Mesendoderm (in vitro differentiated cells): Measurements from ENCODE around the gene XYLT2.
"Not testable (repeated sequence)": the region's sequence is repeated elsewhere in the genome, so short reads cannot be mapped to it uniquely, and the experiment has no call there.

Experiments used
- DNase-seq: peaks from one replicate; pipeline ENCODE4 v3.0.0; 2013
- H2AK5ac ChIP-seq: 2 replicates; pipeline ENCODE4 v1.6.1; 2013; ENCODE audit warnings: low read length, inconsistent platforms
- H2BK120ac ChIP-seq: 2 replicates; pipeline ENCODE4 v1.6.1; 2013; ENCODE audit warnings: low read depth, mild to moderate bottlenecking, low read length, moderate library complexity, mixed read lengths
- H2BK15ac ChIP-seq: replicated peaks from 2 replicates; pipeline ENCODE4 v1.6.1; 2013; ENCODE audit warnings: low read depth, mild to moderate bottlenecking, moderate library complexity
- H2BK5ac ChIP-seq: 2 replicates; pipeline ENCODE4 v1.6.1; 2013; ENCODE audit warnings: low read length, inconsistent platforms
- H3K18ac ChIP-seq: 2 replicates; pipeline ENCODE4 v1.6.1; 2013; ENCODE audit warnings: mild to moderate bottlenecking, low read length, mixed read lengths
- H3K23ac ChIP-seq: one replicate; pipeline ENCODE4 v1.6.1; 2013; ENCODE audit warnings: low read length
- H3K27ac ChIP-seq: 2 replicates; pipeline ENCODE4 v1.5.1; 2013; ENCODE audit warnings: low read depth, mild to moderate bottlenecking, inconsistent platforms, low read length, moderate library complexity
- H3K27me3 ChIP-seq: 2 replicates; pipeline ENCODE4 v1.6.1; 2013; ENCODE audit warnings: low read length, control low read depth, mild to moderate bottlenecking, inconsistent platforms; ENCODE audit not compliant: insufficient read depth, poor library complexity
- H3K36me3 ChIP-seq: 2 replicates; pipeline ENCODE4 v1.6.1; 2013; ENCODE audit warnings: low read length, inconsistent platforms; ENCODE audit not compliant: control insufficient read depth, insufficient read depth
- H3K4ac ChIP-seq: one replicate; pipeline ENCODE4 v1.6.1; 2013; ENCODE audit warnings: low read depth, mild to moderate bottlenecking, low read length, moderate library complexity
- H3K4me1 ChIP-seq: 2 replicates; pipeline ENCODE4 v1.6.1; 2013; ENCODE audit warnings: low read depth, low read length, inconsistent platforms; ENCODE audit not compliant: control insufficient read depth
- H3K4me2 ChIP-seq: 2 replicates; pipeline ENCODE4 v1.6.1; 2013; ENCODE audit warnings: low read length
- H3K4me3 ChIP-seq: 2 replicates; pipeline ENCODE4 v1.5.1; 2013; ENCODE audit warnings: mild to moderate bottlenecking, low read length
- H3K56ac ChIP-seq: one replicate; pipeline ENCODE4 v1.6.1; 2013; ENCODE audit warnings: low read length
- H3K79me1 ChIP-seq: 2 replicates; pipeline ENCODE4 v1.6.1; 2013; ENCODE audit warnings: low read length, inconsistent platforms
- H3K79me2 ChIP-seq: 2 replicates; pipeline ENCODE4 v1.6.1; 2013; ENCODE audit warnings: mild to moderate bottlenecking, low read length; ENCODE audit not compliant: control insufficient read depth, insufficient read depth
- H3K9ac ChIP-seq: 2 replicates; pipeline ENCODE4 v1.6.1; 2013; ENCODE audit warnings: low read length, inconsistent platforms
- H4K5ac ChIP-seq: one replicate; pipeline ENCODE4 v1.6.1; 2013; ENCODE audit warnings: low read length
- H4K8ac ChIP-seq: one replicate; pipeline ENCODE4 v1.6.1; 2013; ENCODE audit warnings: low read depth, mild to moderate bottlenecking, control low read depth, low read length, moderate library complexity
- WGBS: extraction: QIAGEN DNeasy Blood & Tissue Kit; methylation state at CpG from one replicate; pipeline ENCODE4 v1.1.7; 2013; ENCODE audit warnings: low lambda C conversion rate, missing lambda C conversion rate; ENCODE audit not compliant: insufficient coverage; ENCODE audit errors: extremely low coverage; 5-methylcytosine and 5-hydroxymethylcytosine counted together

The XYLT2 gene

GRCh38 chr17:50398672-50399071 is 52.7 kb downstream of the XYLT2 start:
- not testable (repeated sequence) for H3K27ac ChIP-seq, H3K23ac ChIP-seq, H3K9ac ChIP-seq, H3K4ac ChIP-seq, H3K36me3 ChIP-seq, H2BK5ac ChIP-seq, H3K18ac ChIP-seq, H3K4me2 ChIP-seq, H4K5ac ChIP-seq, H2AK5ac ChIP-seq, H3K4me3 ChIP-seq, H3K4me1 ChIP-seq, H4K8ac ChIP-seq, H2BK120ac ChIP-seq, H3K56ac ChIP-seq, DNase-seq, H3K27me3 ChIP-seq, H2BK15ac ChIP-seq
- peaks cover 25% of the 10 kb centered on the region for H3K79me2 ChIP-seq
- no CpG with 5 or more reads among the region's 3 CpGs for WGBS
- peaks cover 24% of the 10 kb centered on the region for H3K79me1 ChIP-seq

- not testable (repeated sequence) for H3K27me3 ChIP-seq, H3K27ac ChIP-seq, H2BK15ac ChIP-seq, H2AK5ac ChIP-seq, H4K8ac ChIP-seq, H3K18ac ChIP-seq, H2BK5ac ChIP-seq, H2BK120ac ChIP-seq, H3K23ac ChIP-seq, H3K4me1 ChIP-seq, DNase-seq, H3K4me3 ChIP-seq, H3K9ac ChIP-seq, H3K4ac ChIP-seq, H3K56ac ChIP-seq, H4K5ac ChIP-seq, H3K36me3 ChIP-seq, H3K4me2 ChIP-seq
- Histone ChIP-seq H3K79me1 (peaks cover 18% of the 10 kb centered on the region), H3K79me2 (peaks cover 23% of the 10 kb centered on the region)
- WGBS = no CpG with 5 or more reads among the region's 8 CpGs
Measured at GRCh38 chr17:50399591-50399990, 53.7 kb downstream of the XYLT2 start.

GRCh38 chr17:50405351-50405750 is 59.4 kb downstream of the XYLT2 start:
- H3K79me2 ChIP-seq, H3K36me3 ChIP-seq, H3K56ac ChIP-seq, H3K4me1 ChIP-seq, H2BK5ac ChIP-seq, H2BK15ac ChIP-seq, H3K9ac ChIP-seq, H4K5ac ChIP-seq, H4K8ac ChIP-seq, H3K4ac ChIP-seq, H3K18ac ChIP-seq, H3K4me3 ChIP-seq, H2BK120ac ChIP-seq, H3K27ac ChIP-seq, H3K4me2 ChIP-seq, H3K79me1 ChIP-seq, H3K27me3 ChIP-seq, DNase-seq, H2AK5ac ChIP-seq, H3K23ac ChIP-seq: not testable (repeated sequence)
- no CpG with 5 or more reads among the region's 4 CpGs for WGBS

GRCh38 chr17:50406578-50406977 is 60.7 kb downstream of the XYLT2 start:
- H3K4ac ChIP-seq = no peak overlapping the region
- no peak overlapping the region for H3K9ac ChIP-seq
- H2AK5ac ChIP-seq = no peak overlapping the region
- no peak overlapping the region for H3K27ac ChIP-seq
- no peaks in the 10 kb centered on the region for H3K27me3 ChIP-seq
- WGBS = no CpG with 5 or more reads among the region's 5 CpGs
- no peaks in the 10 kb centered on the region for H3K79me2 ChIP-seq
- DNase-seq = no peak
- no peak overlapping the region for H3K23ac ChIP-seq
- H2BK15ac ChIP-seq = no peak overlapping the region
- no peaks in the 10 kb centered on the region for H3K36me3 ChIP-seq
- H3K56ac ChIP-seq = no peak overlapping the region
- no peak overlapping the region for H3K18ac ChIP-seq
- H3K4me2 ChIP-seq = no peak overlapping the region
- H3K4me1 ChIP-seq = no peaks in the 10 kb centered on the region
- H2BK120ac ChIP-seq = no peak overlapping the region
- no peaks in the 10 kb centered on the region for H3K79me1 ChIP-seq
- H4K5ac ChIP-seq = no peak overlapping the region
- no peak overlapping the region for H2BK5ac ChIP-seq
- H4K8ac ChIP-seq = no peak overlapping the region
- no peak overlapping the region for H3K4me3 ChIP-seq

GRCh38 chr17:50407921-50408320 is 62.0 kb downstream of the XYLT2 start:
- no peak overlapping the region for H3K27ac ChIP-seq
- no peaks in the 10 kb centered on the region for H3K27me3 ChIP-seq
- no peak overlapping the region for H3K18ac ChIP-seq
- no peak overlapping the region for H3K4ac ChIP-seq
- H4K8ac ChIP-seq = no peak overlapping the region
- no peak overlapping the region for H2BK15ac ChIP-seq
- no peak overlapping the region for H3K4me2 ChIP-seq
- H3K23ac ChIP-seq = no peak overlapping the region
- no peaks in the 10 kb centered on the region for H3K79me2 ChIP-seq
- no peak overlapping the region for H3K9ac ChIP-seq
- no peaks in the 10 kb centered on the region for H3K79me1 ChIP-seq
- no peaks in the 10 kb centered on the region for H3K36me3 ChIP-seq
- no peak overlapping the region for H2BK5ac ChIP-seq
- no peak overlapping the region for H4K5ac ChIP-seq
- no CpG with 5 or more reads among the region's 4 CpGs for WGBS
- no peak for DNase-seq
- H2AK5ac ChIP-seq = no peak overlapping the region
- no peak overlapping the region for H3K4me3 ChIP-seq
- no peaks in the 10 kb centered on the region for H3K4me1 ChIP-seq
- H2BK120ac ChIP-seq = no peak overlapping the region
- no peak overlapping the region for H3K56ac ChIP-seq
